Measurements from ENCODE around the gene AKR1C3. TPM values are rescaled to one million over a fixed set of nuclear protein-coding genes. Genes with fewer than 3 reads are reported as not detected.
A peak's percentile ranks its signal among the peaks of the same experiment; 100 is the strongest.

The AKR1C3 gene
- total and polyA plus RNA-seq, 2 donors (not counting 3 experiments of a cell fraction or from before 2014, with no cell fraction given), result 27.4 to 32.2 TPM

DNA sequence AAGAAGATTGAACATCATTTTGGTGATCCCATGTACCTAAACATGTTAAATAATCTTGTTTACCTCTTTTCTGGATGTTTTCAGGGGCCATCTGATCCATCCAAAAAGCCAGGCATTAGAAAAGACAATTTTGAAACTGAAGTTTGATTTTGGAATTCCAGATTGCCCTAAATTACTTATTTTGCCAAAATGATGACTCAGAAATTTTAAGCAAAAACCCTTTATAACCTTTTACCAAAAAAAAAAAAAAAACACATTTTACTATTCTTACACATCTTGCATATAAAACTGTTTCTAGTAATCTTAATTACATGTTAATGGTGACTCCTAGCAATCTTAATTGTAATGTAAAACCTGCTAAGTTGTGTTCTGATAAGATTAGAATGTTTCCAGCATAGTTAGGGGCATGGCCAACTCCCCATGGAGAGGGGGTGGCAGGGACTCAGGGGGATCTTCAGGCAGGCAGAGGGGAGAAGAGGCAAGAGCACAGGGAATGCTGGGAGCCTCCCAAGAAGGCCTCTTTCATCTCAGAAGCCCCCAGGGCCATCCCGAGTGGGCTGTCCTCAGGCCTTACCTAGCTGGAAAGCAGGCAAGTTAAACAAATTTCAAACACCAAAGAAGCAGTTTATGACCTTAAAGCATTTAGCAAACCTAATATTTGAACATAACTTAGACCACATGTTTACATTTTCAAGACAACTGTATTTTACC lies 25.8 kb upstream of the AKR1C3 start:
- no peaks in the 10 kb centered on the region for H4K20me1 ChIP-seq (replicated peaks; ENCODE audit: control insufficient read depth, extremely low read depth, insufficient read depth, low read length)
- no peak overlapping the region for H3K9ac ChIP-seq (replicated peaks; ENCODE audit: extremely low read depth, insufficient read depth, low read length)
- H3K9me3 ChIP-seq (replicated peaks; ENCODE audit: control insufficient read depth, insufficient read depth, low read length), result no peaks in the 10 kb centered on the region
- TF ChIP-seq GATA2 (IDR thresholded peaks at IDR 0.05; ENCODE audit: insufficient read depth, insufficient read length, low read depth, low read length) (no peak), POLR2A (IDR thresholded peaks at IDR 0.05; ENCODE audit: low read depth, low read length) (no peak), FOS (IDR thresholded peaks at IDR 0.05; ENCODE audit: borderline replicate concordance, insufficient read depth, low read length) (no peak), MYC (IDR thresholded peaks at IDR 0.05; ENCODE audit: low read depth, low read length) (no peak), EZH2 (IDR thresholded peaks at IDR 0.05; ENCODE audit: borderline replicate concordance, low read depth, low read length, severe bottlenecking) (no peak), POLR2AphosphoS5 (IDR thresholded peaks at IDR 0.05; ENCODE audit: insufficient read depth, low read depth, low read length) (no peak), JUN (IDR thresholded peaks at IDR 0.05; ENCODE audit: borderline replicate concordance, insufficient read depth, insufficient read length, low read depth) (no peak)
- TF ChIP-seq, protein P1, sequence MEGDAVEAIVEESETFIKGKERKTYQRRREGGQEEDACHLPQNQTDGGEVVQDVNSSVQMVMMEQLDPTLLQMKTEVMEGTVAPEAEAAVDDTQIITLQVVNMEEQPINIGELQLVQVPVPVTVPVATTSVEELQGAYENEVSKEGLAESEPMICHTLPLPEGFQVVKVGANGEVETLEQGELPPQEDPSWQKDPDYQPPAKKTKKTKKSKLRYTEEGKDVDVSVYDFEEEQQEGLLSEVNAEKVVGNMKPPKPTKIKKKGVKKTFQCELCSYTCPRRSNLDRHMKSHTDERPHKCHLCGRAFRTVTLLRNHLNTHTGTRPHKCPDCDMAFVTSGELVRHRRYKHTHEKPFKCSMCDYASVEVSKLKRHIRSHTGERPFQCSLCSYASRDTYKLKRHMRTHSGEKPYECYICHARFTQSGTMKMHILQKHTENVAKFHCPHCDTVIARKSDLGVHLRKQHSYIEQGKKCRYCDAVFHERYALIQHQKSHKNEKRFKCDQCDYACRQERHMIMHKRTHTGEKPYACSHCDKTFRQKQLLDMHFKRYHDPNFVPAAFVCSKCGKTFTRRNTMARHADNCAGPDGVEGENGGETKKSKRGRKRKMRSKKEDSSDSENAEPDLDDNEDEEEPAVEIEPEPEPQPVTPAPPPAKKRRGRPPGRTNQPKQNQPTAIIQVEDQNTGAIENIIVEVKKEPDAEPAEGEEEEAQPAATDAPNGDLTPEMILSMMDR (IDR thresholded peaks at IDR 0.05; ENCODE audit: extremely low read depth in 1 of 2, insufficient read depth in 1 of 2, low read depth in 1 of 2, low read length in 2 of 2), result no peak
- TF ChIP-seq, protein P2, sequence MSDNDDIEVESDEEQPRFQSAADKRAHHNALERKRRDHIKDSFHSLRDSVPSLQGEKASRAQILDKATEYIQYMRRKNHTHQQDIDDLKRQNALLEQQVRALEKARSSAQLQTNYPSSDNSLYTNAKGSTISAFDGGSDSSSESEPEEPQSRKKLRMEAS (IDR thresholded peaks at IDR 0.05; ENCODE audit: insufficient read depth, insufficient read length), result no peak
- BruUV-seq (replicated peaks), result no TSS peak
- no peak overlapping the region for H3K4me3 ChIP-seq (replicated peaks in 1 of 3; ENCODE audit: insufficient read depth in 1 of 3, low read depth in 1 of 3, low read length in 3 of 3)
- H2AFZ ChIP-seq (ENCODE audit: low read depth, low read length), result no peak overlapping the region
- H3K36me3 ChIP-seq (ENCODE audit: control insufficient read depth in 2 of 2, extremely low read depth in 1 of 2, insufficient read depth in 2 of 2, low read length in 2 of 2), result no peaks in the 10 kb centered on the region
- dilution Hi-C loops (cut with MboI; ENCODE audit: extremely low pct_ligation_motif_present, low sequenced_read_pairs), result no loop called here
- no peak overlapping the region for H3K27ac ChIP-seq (ENCODE audit: insufficient read depth, low read depth, low read length)
- intact Hi-C loops (cut with micrococcal nuclease), result no loop called here
- FAIRE-seq (peak; percentile 18), DNase-seq (ENCODE audit: low read depth, low spot score) (no peak)
- H3K9me1 ChIP-seq (replicated peaks; ENCODE audit: control insufficient read depth, extremely low read depth, insufficient read depth, low read length), result no peaks in the 10 kb centered on the region
- ChIA-PET POLR2A (no interaction called here), CTCF (no interaction called here)
- no peak overlapping the region for H3K4me2 ChIP-seq (ENCODE audit: insufficient read depth, low read length)
- H3K4me1 ChIP-seq (ENCODE audit: control insufficient read depth, extremely low read depth, insufficient read depth, low read length), result peaks cover 3% of the 10 kb centered on the region
- no peaks in the 10 kb centered on the region for H3K27me3 ChIP-seq (ENCODE audit: control insufficient read depth in 2 of 2, insufficient read depth in 2 of 2, low read length in 2 of 2)
- H3K79me2 ChIP-seq (ENCODE audit: control insufficient read depth, insufficient read depth, low read length), result no peaks in the 10 kb centered on the region
